Activated CD4-positive, alpha-beta T cell treated with anti-CD3 and anti-CD28 coated beads for 4 hours (primary cell): Measurements from ENCODE around the gene ZDHHC7.
A peak's percentile ranks its signal among the peaks of the same experiment; 100 is the strongest.
"Not testable (repeated sequence)": the region's sequence is repeated elsewhere in the genome, so short reads cannot be mapped to it uniquely, and the experiment has no call there.

ENCODE experiments used
- DNase-seq, 2 donors: peaks; one replicate each; pipeline ENCODE4 v3.0.0-alpha.2; 2020

Gene ZDHHC7

DNA sequence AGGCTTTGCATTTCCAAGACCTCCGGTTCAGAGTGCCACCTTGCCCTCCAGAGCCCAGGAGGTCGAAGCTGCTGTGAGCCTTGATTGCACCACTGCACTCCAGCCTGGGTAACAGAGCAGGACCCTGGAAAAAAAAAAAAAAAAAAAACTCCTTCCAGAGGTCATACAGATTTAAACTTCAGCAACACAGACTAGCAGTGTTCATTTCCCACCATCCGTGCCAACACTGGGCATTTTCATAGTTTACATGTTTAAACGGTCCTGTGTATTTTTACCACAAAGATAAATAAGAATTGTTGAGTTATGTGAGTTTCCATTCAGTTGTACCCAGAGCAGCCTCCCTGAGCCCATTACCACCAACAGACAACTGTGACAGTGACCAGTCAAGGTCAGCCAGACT lies 50.4 kb downstream of the ZDHHC7 start:
- DNase-seq: no peak

DNA sequence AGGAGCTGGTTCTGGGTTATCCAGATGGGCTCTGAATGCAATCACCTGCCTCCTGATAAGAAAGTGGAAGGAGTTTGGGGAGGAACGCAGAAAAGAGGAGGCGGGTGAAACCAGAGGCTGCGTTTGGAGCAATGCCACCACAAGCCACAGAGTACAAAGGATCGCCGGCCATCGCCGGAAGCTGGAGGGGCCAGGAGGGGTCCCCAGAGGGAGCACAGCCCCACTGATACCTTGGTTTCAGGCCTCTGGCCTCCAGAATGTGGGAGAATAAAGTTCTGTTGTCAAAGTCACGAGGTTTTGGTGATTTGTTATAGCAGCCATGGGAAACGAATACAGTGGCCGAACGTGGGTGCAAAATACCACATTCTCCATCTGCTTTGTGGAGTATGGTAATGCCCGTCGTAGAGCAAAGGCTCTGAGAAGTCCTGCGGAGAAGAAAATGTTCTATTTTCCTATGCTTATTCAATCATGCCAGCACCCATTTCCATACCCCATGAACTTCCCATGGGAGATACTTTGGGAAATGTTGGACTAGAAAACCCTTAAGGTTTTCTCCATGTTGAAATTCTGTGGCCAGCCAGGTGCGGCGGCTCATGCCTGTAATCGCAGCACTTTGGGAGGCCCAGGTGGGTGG lies 51.4 kb downstream of the ZDHHC7 start:
- DNase-seq: no peak

DNA sequence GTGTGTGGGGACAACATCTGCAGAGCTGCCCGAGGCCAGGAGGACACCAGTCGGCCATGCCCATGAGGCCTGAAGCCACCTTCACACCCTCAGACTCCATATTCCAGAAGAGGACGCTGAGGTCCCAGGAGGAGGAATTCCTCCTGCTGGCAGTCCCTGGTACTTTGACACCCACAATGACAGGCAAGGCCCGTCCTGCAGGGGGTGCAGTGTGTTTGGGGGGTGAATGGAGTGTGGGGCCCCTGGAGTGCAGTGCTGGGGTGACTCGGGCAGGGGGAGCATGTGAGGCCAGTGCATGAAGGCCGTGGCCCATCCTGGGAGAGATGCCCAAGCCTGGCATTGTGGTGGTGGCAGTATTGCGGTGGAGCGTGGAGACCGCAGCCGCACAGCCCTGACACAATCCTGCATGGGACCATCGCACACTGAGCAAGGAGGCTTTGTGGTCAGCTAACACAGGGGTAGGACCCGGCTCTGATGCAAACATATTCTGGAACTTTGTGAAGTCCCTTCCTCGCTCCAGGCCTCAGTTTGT lies 52.2 kb downstream of the ZDHHC7 start:
- no peak for DNase-seq

DNA sequence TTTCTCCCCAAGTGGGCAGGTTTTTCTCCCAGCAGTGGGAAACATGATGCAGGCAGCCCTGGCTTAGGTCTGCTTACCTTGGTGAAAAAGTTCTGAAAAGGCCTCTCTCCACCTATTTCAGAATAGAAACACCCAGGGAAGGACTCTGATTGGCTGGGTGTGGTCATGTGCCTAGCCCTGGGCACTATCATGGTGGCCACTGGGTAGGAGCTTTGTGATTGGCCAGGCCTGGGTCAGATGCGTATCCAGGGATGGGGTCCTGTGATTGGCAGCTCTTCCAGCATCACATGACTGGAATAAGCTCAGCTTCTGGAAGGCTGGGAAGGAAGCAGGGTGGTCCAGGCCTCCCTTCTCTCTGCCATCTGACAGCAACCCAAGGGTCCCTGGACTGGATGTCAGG lies 53.5 kb downstream of the ZDHHC7 start:
- DNase-seq: no peak

DNA sequence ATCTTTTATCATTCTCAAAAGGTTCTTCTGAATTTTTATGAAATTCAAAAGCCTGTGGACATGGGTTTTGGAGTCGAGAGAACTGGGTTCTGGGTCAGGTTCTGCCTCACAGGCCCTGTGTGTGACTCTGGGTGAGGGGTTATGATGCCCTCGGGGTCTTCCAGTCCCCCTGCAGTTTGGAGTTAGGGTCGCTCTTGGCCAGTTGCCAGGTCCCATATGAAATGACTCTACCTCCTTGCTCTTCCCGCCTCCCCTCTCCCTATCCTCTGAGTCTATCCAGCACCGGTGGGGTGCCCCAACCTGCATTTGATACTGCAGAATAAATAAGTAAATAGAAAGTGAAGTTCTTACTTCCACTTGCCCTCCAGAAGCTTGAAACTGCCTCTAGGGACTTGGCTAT lies 54.1 kb downstream of the ZDHHC7 start:
- DNase-seq: no peak

DNA sequence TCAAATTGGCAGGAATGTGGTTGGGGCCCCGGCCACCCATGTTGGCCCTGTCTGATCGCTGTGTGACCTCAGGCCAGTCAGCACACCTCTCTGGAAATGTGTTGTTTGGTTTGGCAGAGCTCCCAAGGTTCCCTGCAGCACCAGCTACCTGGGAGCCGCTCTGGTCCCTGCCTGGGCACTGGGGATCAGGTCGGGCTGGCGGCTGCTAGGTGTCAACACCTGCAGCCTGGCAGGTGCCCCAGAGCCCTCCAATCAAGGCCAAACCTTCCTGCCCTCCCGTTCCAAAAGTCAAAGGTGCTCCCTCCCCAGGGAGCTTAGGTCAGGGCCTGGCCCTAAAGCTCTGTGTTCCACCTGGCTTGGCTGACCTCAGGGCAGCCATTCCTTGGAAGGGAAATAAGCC lies 55.9 kb downstream of the ZDHHC7 start:
- no peak for DNase-seq

DNA sequence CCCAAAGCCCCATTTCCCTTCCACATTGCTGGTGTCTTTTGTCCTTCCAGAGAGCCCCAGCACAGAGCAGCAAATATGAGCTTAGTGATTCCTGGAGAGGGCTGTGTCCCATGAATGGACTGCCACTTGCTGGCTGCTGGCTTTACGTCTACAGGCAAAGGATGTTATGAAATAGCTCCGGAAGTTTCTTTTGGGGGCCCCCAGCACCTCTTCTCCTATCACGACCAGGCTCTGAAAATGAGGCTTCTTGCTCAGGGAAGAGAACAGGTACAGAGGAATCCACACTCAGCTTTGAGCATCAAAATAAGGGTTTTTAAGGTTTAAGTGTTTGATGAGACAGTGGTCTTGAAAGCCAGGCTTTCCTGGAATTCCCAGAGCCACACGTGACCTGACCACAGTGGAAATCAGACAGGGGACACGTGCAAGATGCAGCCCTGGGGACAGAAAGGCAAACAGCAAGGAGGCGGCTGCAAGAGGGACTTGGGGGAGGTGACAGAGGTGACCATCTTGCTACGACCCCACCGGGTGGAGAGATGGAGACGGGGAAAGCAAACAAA lies 58.1 kb downstream of the ZDHHC7 start:
- no peak for DNase-seq

DNA sequence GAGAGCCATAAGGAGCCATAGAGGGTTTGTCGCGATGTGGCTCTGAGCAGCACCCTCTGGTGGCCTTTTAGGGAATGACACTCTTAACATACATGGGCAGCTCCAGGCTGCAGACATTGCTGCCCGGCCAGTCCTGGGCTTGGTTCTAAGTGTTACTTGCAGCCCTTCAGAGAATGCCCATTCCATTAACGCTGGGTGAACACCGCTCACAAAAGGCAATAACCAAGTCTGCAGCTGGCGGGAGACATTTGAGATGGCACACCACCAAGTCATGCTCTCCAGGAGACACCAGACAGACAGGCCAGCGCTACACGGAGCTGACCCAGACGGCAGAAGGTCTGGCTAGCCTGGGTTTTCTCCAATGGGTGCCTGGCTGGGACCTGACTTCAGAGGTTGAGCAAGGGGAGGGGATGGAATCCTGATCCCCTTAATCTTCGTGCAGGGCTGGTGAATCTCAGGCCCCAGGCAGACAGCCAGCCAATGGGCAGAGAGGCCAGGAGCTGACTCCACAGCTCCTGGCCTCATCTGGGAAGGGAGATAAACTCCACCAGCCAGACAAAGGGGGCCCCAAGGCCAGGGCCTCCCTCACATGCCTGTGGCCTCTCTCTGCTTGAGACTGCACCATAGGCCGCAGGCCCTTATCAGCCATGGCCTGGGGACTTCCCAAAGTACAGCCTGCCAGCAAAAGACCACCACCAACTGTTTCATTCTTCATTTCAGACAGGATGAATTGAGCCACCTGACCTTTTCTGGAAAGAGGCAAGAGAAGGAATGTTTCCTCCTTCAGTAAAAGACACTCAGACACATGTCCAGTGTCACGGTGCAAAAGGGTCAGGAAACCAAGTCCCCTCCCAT lies 58.8 kb downstream of the ZDHHC7 start:
- peak; percentile 60 to 74 for DNase-seq

DNA sequence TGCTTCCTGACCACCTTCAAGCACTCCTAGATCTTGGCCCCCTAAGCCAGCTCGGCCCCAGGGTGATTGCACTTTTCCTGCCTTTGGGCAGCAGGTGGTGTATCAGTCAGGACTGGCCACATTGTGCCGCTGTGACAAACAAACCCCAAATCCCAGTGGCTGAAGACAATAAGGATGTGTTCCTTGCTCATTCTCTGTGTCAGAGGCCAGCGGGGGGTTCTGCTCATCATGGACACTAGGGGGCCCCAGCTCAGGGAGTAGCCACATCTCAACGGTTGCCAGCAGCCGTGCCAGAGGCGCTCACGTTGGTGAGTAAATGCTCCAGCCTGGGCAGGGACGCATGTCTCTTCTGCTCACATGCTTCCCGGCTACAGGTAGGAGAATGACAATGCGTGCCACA lies 60.4 kb downstream of the ZDHHC7 start:
- peak; percentile 12 to 15 for DNase-seq

DNA sequence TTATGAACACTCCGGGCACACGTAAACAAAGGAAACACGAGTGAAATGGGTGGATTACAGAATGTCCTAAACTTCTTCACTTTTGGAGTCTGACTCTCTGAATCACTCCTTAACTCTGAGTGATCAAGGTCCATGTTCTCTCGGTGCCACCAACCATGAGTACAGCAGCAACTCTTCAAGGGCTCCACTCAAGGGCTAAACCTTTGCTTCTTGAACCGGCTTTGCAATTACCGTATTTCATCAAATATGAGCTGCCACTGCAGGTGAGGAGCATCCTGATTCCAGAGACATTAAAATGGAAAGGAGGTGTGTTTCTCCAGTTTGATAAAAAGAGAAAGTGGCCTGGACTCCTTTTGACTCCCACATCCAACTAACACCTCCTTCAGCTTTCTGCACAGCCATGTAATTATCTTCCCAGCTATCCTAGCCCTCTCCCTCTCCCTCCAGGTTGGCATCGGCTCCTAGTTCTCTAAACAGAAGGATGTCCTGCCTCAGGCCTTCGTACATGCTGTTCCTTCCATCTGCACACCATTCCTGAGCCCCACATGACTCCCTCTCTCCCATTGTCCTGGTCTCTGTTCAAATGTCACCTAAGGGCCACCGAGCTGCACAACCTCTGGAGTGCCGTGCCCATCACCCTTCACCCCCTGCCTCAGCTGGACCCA lies 61.4 kb downstream of the ZDHHC7 start:
- no peak for DNase-seq

DNA sequence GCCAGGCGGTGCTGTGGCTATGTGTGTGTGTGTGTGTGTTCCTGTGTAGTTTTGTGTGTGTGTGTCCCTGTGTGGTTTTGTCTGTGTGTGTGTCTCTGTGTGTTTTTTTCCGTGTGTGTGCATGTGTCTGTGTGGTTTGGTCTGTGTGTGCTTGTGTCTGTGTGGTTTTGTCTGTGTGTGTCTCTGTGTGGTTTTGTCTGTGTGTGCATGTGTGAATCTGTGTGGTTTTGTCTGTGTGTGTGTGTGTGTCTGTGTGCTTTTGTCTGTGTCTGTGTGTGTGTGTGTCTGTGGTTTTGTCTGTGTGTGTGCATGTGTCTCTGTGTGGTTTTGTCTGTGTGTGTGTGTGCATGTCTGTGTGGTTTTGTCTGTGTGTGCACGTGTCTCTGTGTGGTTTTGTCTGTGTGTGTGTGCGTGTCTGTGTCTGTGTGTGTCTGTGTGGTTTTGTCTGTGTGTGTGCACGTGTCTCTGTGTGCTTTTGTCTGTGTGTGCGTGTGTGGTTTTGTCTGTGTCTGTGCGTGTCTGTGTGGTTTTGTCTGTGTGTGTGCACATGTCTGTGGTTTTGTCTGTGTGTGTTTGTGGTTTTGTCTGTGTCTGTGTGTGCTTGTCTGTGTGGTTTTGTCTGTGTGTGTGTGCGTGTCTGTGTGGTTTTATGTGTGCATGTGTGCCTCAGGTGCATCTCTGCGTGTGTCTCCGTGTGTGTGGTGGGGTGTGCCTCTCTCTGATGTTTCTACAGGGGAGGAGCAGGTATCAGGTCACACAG lies 62.3 kb downstream of the ZDHHC7 start:
- DNase-seq: no peak

DNA sequence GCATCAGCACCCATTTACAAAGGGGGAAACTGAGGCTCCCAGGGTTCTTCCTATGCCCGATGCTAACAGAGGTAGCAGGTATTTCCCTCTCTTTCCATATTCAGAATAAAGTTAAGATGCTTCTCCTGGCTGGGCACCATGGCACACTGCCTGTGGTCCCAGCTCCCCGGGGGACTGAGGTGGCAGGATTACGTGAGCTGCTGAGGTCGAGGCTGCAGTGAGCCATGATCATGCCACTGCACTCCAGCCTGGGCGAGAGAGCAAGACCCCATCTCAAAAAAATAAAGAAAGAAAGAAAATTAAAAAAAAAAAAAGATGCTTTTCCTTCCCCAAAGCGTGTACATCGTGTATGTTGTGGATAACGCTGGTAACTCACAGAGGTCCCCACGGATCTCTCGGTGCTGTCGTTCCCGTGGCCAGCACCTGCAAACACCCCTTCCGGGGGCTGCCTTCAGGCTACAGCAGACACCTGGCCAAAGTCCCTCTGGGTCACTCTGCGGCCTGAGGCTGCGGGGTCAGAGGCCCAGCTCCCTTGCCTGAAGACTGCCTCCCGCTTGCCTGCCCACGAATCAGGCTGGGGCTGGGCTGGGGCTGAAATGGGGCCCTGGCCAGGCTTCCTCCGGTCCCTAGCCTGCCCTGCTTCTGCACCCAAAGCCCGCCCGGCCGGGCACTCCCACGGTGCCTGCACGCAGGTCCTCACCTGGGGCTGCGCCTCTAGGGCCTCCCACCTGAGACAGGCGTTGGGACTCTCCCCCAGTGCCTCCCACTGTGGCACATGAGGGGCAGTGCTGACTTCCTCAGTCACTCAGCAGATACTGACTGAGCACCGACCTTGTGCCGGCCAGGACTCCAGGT lies 63.1 kb downstream of the ZDHHC7 start:
- no peak for DNase-seq

DNA sequence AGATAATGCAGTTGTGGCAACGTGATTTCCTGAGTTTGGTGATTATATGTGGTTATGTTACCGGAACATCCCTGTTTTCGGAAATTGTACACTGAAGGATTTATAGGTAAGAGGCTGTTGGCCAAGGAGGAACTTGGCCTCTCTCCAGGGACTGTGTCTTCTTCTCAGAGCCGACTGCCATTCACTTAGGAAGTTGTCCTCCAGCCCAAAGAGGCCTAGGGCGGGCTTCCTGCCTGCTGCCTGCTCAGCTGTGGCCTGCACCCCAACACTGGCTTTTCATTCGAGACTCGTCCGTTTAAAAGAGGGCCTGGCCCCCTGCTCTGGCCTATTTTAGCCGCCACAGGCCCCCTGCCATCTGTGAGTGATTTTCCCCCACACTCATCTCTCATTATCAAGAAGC lies 64.3 kb downstream of the ZDHHC7 start:
- no peak for DNase-seq

DNA sequence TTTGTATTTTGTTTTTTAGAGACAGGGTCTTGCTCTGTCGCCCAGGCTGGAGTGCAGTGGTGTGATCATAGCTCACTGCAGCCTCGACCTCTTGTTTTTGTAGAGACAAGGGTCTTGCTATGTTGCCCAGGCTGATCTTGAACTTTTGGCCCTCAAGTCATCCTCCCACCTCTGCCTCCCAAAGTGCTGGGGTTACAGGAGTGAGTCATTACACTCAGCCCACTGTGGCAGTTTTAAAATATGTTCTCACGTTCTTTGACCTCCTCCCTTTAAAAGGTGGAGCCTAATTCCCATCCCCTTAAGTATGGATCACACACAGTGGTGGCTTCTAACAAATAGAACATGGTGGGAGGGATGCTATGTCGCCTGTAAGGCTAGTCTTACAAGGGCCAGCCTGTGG lies 67.7 kb downstream of the ZDHHC7 start:
- DNase-seq: no peak

DNA sequence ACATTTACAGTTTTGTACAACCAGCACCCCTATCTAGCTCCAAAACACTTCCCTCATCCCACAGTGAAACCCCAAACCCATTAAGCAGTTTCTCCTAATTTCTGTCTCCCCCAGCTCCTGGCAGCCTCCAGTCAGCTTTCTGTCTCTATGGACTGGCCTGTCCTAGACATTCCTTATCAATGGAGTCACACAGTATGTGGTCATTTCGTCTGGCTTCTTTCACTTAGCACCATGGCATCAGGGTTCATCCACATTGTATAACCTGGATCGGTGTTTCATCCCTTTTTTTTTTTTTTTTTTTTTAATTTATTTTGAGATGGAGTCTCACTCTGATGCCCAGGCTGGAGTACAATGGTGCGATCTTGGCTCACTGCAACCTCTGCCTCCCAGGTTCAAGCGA lies 68.5 kb downstream of the ZDHHC7 start:
- no peak for DNase-seq

DNA sequence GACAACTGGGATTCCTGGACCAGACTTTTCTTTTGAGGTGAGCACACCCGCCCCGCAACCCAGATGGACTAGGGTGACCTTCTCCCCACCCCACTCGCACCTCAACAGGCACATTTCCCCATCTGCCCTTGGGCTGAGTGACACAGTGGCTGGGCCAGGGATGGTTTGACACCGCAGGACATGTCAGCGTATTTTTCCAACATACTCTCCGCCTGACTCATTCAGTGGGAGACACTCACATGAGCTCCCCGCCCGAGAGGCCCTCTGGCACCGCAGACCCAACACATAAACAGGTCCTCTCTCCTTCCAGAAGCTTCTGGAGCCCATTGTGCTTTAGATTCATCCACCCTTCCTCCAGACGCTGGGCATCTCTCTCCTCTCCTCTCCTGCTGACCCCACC lies 69.4 kb downstream of the ZDHHC7 start:
- DNase-seq: no peak

DNA sequence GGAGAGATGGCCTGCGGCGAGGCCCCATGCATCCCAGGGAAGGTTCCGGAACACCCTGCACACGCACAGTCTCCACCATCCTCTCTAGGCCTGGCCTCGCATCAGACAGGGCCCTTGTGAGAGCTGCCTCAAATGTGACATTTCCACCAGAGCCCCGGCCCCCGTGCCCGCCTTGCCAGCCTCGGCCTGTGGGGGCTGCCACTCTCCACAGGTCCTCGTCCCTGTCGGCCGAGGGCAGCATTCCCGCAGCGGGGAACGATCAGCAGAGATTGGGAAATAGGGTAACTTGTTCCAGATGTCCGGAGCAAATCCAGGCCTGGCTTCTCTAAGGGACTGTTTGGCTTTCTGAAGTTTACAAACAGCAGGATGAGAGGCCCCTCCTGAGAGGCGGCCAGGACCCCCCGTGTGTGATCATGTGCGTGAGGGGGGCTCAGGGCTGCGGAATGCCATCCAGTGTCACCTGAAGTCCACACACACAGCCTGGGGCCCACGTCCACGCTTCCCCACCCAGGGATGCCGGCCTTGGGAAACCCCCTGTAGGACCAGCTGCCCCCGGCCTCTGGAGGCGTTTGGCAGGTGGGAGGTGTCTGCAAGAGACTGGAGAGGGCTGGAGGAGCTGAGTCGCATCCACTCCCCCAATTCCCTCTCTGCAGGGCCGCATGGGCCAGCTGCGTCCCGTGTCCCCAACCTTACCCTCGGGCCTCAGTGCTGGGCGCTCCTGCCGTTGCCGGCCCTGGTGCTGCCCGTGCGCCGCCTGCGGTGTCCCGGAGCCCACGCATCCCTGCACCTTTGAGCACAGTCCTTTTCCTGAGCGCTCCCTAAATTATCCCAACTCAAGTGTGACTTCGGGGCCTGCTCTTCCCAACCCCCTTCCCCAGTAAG lies 70.4 kb downstream of the ZDHHC7 start:
- DNase-seq: no peak

DNA sequence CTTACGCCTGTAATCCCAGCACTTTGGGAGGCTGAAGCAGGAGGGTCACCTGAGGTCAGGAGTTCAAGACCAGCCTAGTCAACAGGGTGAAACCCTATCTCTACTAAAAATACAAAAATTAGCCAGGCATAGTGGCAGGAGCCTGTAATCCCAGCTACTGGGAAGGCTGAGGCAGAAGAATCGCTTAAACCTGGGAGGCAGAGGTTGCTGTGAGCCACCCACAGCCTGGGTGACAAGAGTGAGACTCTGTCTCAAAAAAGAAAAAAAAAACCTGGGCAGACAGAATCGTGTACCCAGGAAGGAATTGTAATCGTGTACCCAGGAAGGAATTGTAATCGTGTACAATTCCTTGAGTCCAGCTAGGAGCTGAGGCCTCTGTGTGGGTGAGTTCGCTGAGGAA lies 72.7 kb downstream of the ZDHHC7 start:
- DNase-seq: not testable (repeated sequence)

DNA sequence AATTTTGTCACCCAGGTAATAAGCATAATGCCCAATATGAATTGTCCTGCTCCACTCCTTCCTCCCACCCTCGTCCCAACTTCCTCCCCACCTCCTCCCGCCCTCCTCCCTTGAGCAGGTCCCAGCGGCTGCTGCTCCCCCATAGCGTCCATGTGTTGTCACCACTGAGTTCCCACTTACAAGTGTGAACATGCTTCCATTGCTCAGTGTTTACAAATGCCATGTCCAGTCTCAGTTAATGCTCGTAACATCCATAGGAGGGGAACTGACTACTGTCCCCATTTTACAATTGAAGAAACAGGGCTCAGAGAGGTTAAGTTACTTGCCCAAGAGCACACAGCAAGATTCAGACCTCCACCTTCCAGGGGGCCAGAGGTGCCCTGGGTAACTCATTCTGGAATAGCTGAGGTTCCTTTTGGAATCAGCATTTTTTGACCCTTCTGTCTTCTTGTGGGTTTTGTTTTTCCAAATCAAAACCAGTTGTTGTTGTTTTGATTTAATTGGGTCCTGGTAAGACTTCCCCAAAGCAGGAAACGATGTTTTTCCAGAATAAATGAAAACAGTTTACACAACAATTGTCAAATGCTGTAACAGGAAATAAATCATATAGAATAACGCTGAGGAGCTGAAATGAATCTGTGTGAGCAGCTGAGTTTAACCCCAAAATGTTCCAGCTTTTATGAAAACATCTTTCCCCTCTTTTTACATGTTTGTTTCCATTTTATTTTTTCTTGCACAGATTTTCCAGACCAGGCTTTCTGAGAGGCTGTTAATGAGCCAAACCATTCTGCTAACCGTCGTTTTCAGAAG lies 73.9 kb downstream of the ZDHHC7 start:
- DNase-seq: no peak
